Fibroblast of skin of back (primary cell): ENCODE measurements around the gene CENPV. TPM values are rescaled to one million over a fixed set of nuclear protein-coding genes. Genes with fewer than 3 reads are reported as not detected.
"Not testable (repeated sequence)": the region's sequence is repeated elsewhere in the genome, so short reads cannot be mapped to it uniquely, and the experiment has no call there.

Experiments
- DNase-seq: peaks from one replicate; pipeline ENCODE4 v3.0.0-alpha.2; 2013
- polyA plus RNA-seq, 2 experiments: library from polyadenylated mRNA; unstranded; fragments of 120-200 nt; gene quantifications; one replicate each; pipeline ENCODE4 v1.2.1, GENCODE V29; 2013; ENCODE audit not compliant: insufficient read length in 2 of 2

The CENPV gene
- 34.9 TPM for polyA plus RNA-seq (2013, experiment 1 of 2; ENCODE audit: insufficient read length)
- 18.0 TPM for polyA plus RNA-seq (2013, experiment 2 of 2; ENCODE audit: insufficient read length)

DNA sequence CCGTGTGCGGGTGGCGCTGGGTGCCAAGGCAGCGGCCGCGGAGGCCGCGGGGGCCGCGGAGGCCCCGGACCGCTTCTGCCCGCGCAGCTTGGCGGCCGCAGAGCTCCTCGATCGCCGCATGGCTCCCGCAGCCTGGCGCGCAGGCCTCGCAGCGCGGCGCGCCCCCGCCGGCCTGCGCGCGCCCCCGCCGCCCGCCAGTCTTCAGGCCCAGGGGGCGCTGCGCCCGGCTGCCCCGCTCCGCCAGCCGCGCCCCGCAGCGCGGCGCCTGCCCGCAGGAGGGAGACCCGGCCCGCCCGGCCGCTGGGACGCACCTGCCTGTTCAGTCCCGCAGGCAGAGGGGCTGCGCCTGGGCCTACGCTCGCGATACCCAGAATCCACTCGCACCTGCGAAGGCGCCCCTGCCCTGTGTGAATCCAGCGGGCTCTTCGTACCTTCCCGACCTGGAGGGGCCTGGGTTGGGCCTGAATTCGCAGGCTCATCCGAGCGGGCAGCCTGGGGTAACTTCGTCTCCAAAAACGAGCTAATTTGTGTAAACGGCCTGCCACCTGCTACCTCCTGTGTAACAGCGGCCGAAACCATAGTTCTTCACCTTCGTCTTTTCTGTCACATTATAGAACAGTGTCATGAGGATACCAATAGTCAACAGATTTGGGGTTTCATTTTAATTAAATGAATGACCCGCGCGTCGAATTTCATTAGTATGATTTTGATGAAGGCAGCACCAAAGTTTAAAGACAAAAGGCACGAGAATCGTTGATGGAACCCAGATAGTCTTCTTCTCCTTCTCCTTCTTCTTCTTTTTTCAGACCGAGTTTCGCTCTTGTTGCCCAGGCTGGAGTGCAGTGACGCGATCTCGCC lies at the start of gene CENPV:
CENPV (minus strand) TSS at position 153 of the 858 bp plus-strand sequence; CDS start at position 120, 33 bp downstream.
- DNase-seq, result peak; percentile 47

DNA sequence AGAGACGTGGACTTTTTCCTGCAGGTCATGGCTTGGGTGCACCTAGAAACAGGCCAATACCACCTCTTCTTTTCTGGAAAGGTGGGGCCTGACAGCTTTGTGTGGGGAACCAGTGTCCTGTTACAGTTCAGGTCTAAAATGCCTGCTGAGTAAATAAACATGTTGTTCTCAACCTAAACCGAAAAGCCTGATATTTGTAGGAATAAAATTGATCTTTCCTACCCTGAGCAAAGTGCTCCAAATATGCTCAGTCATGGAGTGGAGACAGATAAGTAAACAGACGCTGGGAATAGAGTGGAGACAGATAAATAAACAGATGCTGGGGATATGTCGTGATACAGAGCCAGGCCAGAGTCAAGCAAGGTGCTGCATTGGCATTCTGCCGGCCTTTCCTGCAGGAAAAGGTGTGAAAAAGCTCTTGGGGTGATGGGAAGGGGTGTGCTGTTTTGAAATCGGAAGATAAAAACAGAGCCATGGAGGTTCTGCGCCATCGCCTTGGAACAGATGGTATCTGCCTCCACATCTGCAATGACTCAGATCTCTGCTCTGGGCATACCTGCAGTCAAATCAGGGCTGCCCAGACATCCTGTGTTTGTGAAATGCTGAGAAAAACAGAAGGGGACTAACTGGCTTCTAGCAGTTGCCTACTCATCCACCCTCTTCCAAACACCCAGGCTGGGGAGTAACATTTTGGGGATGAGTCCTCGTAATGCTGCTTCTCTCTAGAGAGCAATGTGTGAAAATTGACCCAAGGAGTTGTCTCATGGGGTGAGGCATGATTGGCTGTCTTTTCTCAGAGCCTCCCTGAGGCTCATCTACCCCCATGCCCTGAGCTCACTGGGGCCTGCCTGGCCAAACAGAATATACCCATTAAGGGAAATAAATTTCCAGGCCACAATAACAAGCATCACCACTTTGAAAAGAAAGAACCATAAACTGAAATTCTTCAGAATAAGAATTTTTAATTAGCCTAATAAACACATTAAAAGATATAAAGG lies 45.3 kb upstream of the CENPV start:
- DNase-seq, result no peak

DNA sequence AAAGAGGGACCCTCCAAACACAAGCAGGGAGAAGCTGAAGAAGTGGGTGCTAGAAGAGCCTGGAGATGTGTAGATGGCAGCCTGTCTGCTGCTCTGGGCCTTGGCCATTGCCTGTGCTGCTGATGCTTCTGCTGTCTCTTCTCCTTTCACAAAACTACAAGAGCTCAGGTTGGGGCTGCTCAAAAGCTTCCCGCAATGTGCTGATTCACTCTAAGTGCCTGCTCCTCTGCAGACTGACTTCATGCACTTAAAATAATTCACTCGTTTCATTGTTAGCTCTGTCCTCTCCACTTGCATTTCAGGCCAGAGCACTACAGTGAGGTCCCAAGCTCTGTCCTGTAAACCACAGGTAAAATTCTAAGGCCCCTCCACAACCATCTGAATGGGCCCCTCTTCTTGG lies 43.4 kb upstream of the CENPV start:
- not testable (repeated sequence) for DNase-seq

DNA sequence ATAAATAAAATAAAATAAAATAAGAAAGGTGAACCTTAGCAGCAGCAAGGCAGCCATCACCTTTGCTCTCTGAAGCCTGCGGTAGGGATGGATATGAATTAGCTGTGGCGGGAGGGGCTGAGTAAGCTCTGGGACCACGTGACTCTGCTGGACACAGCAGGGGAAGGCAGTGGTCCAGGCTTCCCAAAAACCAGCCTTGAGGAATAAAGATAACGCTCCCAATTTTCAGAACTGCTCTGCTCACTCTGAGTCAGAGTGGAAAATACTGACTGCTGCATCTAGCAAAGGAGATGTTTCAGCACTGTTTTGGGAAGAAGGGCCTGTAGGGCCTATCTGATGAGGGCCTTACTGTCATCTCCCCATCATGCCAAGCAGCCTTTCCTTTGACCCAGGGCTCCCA lies 42.6 kb upstream of the CENPV start:
- DNase-seq, result not testable (repeated sequence)

DNA sequence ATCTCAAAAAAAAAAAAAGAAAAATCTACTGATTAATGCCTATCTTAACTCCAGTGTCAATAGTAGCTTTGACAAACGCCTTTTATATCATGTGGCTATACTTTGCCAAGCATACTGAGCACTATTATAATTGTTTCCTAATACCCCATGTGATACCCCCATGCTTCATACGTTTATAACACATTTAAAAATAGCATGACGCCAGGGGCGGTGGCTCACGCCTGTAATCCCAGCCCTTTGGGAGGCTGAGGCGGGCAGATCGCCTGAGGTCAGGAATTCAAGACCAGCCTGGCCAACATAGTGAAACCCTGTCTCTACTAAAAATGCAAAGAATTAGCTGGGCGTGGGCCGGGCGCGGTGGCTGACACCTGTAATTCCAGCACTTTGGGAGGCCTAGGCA lies 39.2 kb upstream of the CENPV start:
- DNase-seq, result not testable (repeated sequence)

DNA sequence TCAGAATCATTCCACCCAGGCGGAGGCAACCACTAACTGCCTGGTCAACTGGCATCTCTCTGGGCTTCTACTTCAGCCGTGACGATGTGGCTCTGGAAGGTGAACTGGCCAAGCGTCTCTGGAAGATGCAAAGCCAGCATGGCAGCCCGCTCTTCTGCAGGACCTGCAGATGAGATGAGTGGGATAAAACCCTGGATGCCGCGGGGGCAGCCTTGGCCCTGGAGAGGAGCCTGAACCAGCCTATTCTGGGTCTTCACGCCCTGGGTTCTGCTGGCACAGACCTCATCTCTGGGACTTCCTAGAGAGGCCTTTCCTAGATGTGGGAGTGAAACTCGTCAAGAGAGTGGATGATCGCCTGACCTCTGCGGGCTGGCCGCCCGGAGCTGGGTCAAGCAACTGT lies 38.2 kb upstream of the CENPV start:
- no peak for DNase-seq

DNA sequence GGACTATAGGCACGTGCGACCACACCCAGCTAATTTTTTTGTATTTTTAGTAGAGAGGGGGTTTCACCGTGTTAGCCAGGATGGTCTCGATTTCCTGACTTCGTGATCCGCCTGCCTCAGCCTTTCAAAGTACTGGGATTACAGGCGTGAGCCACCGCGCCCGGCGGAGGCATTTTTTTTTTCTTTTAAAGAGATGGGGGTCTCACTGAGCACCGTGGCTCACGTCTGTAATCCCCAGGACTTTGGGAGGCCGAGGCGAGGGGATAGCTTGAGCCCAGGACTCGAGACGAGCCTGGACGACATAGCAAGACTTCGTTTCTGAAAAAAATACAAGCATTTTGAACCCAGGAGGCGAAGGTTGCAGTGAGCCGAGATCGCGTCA lies 32.8 kb upstream of the CENPV start:
- DNase-seq, result not testable (repeated sequence)

DNA sequence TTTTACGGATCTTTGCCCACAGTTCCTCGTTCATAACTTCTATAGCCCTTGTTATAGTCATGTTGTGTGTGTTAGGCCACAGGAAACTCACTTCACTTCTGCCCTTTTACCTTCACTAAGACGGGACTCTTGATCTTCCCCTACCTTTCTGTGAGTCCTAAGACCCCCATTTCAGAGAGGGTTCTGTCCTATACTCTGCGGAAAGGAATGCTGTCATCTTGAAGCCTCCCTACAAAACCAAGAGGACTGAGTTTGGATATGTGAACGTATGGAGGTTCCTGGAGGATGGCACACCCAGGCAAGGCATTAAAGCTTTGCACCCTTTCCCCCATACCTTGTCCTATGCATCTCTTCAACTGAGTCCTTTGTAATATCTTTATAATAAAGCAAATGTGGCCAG lies 31.3 kb upstream of the CENPV start:
- DNase-seq, result no peak

DNA sequence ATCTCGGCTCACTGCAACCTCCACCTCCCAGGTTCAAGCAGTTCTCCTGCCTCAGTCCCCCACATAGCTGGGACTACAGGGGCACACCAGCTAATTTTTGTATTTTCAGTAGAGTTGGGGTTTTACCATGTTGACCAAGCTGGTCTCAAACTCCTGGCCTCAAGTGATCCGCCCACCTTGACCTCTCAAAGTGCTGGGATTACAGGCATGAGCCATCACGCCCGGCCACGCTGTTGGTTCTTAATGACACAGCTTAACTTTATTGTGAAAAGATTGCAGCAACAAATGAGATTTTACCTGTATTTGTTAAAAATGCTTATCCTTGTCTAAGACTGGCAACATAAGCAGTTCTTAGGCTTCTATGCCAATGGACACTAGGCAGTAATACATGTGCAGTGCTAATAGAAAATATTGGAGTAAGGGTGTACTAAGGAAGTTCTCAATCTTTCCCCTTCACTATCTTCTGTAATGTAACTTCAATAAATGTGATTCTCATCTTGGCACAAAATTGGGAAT lies 30.6 kb upstream of the CENPV start:
- DNase-seq, result no peak

DNA sequence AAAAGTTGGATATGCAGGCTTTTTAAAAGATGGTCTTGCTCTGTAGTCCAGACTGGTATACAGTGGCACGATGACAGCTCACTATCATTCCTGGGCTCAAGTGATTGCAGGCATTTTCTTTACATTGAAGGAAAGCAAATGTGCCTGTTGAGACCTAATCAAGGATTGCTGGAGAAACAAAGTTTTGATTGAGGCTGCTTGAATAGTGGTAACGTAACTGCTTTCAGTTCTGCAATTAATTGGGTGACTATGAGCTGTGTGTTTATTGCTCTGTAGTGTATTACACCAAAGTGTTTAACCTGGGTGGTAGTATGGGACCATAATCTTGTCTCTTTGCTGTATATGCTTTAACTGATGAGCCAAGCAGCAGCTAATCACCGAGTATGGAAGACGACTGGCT lies 29.9 kb upstream of the CENPV start:
- no peak for DNase-seq

DNA sequence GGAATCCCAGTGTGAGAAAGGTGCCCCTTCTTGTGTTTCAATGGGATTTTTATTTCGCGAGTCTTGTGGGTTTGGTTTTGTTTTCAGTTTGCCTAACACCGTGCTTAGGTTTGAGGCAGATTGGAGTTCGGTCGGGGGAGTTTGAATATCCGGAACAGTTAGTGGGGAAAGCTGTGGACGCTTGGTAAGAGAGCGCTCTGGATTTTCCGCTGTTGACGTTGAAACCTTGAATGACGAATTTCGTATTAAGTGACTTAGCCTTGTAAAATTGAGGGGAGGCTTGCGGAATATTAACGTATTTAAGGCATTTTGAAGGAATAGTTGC lies 28.2 kb upstream of the CENPV start:
- no peak for DNase-seq

DNA sequence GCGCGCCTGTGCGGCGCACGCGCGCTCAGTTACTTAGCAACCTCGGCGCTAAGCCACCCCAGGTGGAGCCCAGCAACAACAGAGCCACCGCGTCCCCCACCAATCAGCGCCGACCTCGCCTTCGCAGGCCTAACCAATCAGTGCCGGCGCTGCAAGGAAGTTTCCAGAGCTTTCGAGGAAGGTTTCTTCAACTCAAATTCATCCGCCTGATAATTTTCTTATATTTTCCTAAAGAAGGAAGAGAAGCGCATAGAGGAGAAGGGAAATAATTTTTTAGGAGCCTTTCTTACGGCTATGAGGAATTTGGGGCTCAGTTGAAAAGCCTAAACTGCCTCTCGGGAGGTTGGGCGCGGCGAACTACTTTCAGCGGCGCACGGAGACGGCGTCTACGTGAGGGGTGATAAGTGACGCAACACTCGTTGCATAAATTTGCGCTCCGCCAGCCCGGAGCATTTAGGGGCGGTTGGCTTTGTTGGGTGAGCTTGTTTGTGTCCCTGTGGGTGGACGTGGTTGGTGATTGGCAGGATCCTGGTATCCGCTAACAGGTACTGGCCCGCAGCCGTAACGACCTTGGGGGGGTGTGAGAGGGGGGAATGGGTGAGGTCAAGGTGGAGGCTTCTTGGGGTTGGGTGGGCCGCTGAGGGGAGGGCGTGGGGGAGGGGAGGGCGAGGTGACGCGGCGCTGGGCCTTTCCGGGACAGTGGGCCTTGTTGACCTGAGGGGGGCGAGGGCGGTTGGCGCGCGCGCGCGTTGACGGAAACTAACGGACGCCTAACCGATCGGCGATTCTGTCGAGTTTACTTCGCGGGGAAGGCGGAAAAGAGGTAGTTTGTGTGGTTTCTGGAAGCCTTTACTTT lies 27.6 kb upstream of the CENPV start, which contains the start of gene UBB:
UBB (plus strand) TSS at position 452 of the 856 bp plus-strand sequence. CDS start 817 bp downstream, outside the sequence.
- DNase-seq, result peak; percentile 98

DNA sequence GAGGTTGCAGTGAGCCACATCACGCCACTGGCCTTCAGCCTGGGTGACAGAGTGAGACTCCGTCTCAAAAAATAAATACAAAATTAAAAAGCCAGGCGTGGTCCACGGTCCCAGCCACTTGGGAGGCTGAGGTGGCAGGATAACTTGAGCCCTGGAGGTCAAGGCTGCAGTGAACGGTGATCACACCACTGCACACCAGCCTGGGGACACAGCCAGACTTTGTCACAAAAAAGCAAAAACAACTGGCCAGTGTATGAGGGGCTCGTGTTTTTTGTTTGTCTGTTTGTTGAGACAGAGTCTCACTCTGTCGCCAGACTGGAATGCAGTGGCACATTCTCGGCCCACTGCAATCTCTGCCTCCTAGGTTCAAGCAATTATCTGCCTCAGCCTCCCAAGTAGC lies 26.4 kb upstream of the CENPV start:
- no peak for DNase-seq

DNA sequence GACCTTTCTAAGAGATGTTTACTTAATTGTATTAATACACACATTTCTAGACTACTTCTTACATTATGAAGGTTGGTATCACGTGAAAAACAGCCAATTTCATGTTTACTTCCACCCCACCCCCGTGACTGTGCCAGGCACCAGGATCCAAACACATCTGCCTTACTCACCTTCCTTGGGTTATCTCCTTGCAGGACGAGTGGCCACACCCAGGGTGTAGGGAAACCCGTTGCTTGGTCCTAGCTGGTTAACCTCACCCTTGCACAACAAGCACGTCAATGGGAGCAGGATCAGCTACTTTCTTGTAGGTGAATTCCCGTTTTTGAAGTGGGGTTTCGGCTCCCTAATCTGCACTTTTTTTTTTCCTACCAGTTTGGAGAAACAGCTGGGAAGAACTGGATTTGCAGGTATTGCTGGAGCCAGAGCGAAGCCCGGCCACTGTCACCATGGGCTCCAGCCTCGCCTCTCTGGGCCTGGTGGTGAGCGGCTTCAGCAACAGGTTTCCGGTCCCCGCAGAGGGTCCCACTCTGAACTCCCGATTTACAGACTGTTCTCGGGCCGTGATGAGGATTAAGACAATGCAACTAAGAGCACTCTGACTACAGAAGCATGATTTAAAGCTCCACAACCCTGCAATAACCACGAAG lies 25.5 kb upstream of the CENPV start:
- DNase-seq, result no peak

DNA sequence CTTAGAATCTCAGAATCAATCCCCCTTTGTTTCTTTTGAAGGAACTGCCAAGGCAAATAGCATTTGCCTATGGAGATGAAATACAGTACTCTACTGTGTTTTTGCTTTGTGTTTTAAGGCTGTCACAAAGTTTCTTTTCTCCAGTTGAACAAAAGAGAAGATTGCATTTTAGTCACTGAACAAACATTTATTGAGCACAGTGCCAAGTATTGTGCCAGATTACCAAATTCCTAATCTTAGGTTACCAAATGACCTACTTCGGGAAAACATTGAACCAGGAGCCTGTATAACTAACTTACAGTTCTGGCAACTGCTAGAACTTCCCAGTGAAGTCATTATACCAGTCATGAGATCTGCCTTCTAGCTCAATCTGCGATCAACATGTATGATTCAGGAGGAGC lies 24.7 kb upstream of the CENPV start:
- DNase-seq, result peak; percentile 25

DNA sequence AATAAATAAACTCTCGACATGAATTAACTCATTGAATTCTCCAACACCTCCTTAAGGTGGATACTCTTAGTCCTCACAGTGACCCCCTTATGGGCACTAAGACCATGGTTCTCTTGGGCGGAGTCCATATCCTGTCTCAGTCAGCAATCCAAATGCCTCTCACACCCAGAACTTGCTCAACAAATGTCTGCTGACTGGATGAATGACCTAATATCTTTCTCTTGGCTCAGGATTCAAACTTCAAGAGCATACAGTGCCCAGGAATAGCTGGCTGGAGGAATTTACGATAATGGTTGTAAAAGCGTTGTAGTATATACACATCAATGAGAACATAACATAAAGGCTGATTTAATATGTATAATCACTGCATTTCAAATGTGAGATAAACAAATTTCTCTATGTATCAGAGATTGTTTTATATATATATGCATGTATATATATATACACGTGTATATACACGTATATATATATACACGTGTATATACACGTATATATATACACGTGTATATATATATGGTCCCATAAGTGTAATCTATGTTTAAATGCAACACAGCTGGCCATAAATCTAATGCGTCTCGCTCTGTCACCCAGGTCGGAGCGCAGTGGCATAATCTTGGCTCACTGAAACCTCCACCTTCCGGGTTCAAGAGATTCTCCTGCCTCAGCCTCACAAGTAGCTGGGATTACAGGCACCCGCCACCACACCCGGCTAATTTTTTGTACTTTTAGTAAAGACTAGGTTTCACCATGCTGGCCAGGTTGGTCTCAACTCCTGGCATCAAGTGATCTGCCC lies 21.1 kb upstream of the CENPV start:
- peak; percentile 59 for DNase-seq

DNA sequence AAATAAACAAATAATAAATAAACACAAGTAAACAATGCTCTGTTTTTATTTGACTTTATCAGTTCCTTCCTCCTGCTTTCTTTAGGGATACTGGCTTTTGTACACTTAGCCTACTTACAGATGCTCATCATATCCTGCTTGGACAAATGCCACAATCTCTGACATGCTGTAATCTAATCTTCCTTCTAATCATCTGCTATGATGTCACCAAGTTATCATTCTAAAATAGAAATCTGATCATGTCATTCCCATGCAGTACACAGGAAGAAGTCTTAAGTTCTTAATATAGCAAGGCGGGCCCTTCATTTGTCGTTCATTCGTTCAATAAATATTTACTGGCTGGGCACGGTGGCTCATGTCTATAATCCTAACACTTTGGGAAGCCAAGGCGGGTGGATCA lies 18.5 kb upstream of the CENPV start:
- DNase-seq, result peak; percentile 82

DNA sequence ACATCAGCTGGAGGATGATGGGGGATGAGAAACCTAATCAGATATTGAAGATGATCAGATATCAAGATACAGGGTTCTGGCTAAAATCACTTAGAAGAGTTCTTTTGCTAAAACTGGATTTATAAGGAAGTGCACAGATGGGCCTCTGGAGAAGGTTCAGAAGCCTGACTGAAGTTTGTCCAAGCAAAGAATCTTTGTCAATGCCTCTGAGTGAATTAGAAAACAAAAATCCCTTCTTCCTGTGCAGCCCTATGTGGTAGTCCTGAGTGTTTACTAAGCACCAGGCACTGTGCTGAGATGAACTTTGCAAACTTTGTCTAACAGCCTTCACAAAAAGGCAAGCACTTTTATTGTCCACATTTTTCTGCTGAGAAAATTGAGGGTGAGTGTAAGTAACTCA lies 11.4 kb upstream of the CENPV start:
- no peak for DNase-seq

DNA sequence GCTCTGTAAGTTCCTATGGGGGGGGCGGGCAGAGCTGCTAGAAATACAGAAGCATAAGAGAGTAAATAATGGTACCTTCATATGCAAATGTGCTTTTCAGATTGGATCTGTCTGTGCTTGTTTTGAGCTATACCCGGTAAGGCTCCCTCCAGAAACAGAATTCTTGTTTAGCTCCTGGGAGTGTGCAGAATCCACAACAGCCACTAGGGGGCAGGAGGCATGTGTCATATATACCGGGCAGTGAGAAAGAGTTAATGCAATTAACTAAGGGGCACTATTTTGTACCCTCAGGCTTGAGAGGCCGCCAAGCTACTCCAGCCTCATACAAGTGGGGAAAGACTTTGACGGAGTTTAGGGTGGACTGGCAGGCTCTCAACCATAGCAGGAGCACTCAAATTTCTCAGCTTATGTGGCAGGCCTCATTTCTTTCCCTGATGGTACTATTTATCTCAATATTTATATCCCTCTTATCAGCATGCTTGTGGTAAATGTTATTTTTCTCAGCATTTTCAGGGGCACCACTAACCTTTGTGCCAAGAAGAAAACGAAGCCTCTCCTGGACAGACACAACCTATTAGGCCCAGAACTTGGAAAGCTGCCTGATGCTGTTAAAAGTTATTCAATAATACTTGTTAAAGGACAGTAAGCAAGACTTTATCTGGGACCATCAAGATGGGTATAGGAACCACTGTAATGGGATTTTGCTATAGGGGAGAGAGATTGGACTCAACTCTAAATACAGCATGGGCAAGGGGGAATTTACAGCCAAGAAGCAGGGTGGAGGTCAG lies 10.7 kb upstream of the CENPV start:
- peak; percentile 67 for DNase-seq

DNA sequence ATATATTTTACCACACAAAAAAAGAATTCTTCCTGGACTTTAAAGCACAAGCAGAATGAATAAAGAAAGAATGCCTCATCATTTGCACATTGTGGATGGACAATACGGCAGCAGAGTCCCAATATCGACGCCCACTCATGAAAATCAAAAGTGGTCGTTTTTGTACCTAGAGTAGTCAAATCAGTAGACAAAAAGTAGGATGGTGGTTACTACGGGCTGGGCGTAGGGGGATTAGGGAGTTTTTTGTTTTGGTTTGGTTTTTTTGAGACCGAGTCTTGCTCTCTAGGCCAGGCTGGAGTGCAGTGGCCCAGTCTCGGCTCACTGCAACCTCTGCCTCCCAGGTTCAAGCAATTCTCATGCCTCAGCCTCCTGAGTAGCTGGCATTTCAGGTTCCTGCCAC lies 8.6 kb upstream of the CENPV start:
- DNase-seq, result no peak
